Epithelial cell of proximal tubule (primary cell): ENCODE measurements around the gene UGT3A2. TPM values are rescaled to one million over a fixed set of nuclear protein-coding genes. Genes with fewer than 3 reads are reported as not detected.

Experiments
- DNase-seq: peaks from one replicate; pipeline ENCODE4 v3.0.0-alpha.2; 2011; ENCODE audit warnings: low read depth
- H3K4me3 ChIP-seq: 2 replicates; pipeline ENCODE4 v1.5.1; 2011; ENCODE audit warnings: low read depth, mild to moderate bottlenecking, low read length
- total RNA-seq: library from RNA; depleted of rRNA; stranded (reverse); fragments of >200 nt; gene quantifications from 2 replicates; pipeline ENCODE4 v1.2.3, GENCODE V29; 2015
- TF ChIP-seq, protein P1 (sequence below): conservative IDR thresholded peaks from 2 replicates; pipeline ENCODE4 v1.5.1; 2012; ENCODE audit warnings: low read depth, mild to moderate bottlenecking, low read length

UGT3A2 gene
- total RNA-seq, 1 donor from 2014 or later, result not detected

DNA sequence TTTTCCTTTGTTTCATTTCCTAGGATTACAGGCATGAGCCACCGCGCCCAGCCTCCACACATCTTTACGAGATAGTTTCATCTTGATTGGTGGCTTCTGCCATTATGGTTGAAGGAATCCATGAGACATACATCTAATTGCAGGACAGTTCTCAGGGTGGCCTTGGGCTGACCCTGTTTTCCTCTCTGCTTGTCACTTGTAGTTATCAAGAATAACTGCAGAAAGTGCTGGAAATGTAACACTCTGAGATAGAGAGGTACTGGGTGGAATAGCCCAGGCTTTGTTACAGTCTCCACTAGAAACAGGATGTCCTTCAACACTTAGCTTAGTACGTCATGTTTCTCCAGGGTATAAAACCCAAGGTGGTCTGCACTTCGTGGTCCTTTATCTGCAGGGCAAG is 10.7 kb downstream of the UGT3A2 start:
- no peak for DNase-seq
- TF ChIP-seq, protein P1, sequence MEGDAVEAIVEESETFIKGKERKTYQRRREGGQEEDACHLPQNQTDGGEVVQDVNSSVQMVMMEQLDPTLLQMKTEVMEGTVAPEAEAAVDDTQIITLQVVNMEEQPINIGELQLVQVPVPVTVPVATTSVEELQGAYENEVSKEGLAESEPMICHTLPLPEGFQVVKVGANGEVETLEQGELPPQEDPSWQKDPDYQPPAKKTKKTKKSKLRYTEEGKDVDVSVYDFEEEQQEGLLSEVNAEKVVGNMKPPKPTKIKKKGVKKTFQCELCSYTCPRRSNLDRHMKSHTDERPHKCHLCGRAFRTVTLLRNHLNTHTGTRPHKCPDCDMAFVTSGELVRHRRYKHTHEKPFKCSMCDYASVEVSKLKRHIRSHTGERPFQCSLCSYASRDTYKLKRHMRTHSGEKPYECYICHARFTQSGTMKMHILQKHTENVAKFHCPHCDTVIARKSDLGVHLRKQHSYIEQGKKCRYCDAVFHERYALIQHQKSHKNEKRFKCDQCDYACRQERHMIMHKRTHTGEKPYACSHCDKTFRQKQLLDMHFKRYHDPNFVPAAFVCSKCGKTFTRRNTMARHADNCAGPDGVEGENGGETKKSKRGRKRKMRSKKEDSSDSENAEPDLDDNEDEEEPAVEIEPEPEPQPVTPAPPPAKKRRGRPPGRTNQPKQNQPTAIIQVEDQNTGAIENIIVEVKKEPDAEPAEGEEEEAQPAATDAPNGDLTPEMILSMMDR, result no peak
- H3K4me3 ChIP-seq, result no peak overlapping the region

DNA sequence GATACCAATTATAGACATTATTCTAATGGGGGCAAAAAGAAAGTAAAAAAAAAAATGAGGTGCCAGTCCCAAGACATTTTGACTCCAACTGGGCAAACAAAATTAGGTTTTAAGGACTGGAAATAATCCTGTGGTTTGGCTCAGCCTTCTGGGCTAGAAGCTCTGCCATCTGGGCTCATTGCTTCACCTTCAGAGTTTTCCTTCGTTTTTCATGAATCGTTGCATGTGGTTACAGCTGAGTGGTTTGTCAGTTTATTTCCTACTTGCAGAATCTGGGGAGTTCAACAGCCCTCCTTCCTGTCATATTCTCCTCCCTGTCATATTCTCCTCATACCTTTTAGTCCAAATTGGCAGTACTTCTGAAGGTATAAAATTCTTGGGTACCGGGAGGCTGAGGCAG is 12.0 kb downstream of the UGT3A2 start:
- H3K4me3 ChIP-seq, result no peak overlapping the region
- TF ChIP-seq, protein P1, result no peak
- no peak for DNase-seq

DNA sequence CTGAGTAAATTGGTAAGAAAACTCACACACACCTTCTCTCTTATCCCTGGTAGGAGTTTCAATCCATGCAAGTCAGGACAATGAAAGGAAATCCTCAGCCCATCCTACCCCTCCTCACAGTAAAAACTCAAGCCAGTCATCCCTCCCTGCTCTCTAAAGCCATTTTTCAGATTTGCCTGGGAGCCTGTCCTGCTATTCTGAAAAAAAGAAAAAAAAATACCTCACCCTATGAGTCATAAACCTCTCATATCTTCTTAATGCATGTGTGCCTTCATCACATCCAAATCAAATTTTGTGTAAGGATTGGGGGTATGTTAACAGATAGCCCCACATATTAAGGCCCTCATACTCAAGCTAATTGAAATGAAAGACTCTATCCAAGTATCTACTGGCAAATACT is 14.1 kb downstream of the UGT3A2 start:
- DNase-seq, result no peak
- TF ChIP-seq, protein P1, result no peak
- no peak overlapping the region for H3K4me3 ChIP-seq

DNA sequence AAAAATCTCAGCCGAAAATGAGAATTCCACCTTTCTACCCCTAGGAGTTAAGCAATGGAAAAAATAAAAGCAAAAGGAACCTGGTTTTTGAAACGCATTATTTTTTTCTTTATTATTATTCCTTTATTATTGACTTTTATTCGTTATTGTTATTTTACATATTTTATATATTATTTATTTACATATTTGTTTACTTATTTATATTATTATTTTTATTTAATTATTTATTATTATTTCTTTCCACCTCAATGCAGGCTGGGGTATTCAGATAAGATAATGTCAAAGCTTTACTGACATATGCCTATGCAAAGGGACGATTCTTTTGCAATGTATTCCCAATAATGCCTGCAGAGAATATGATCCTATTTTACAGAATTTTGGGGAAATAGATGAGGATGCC is 16.7 kb downstream of the UGT3A2 start:
- TF ChIP-seq, protein P1, result no peak
- no peak for DNase-seq
- no peak overlapping the region for H3K4me3 ChIP-seq

DNA sequence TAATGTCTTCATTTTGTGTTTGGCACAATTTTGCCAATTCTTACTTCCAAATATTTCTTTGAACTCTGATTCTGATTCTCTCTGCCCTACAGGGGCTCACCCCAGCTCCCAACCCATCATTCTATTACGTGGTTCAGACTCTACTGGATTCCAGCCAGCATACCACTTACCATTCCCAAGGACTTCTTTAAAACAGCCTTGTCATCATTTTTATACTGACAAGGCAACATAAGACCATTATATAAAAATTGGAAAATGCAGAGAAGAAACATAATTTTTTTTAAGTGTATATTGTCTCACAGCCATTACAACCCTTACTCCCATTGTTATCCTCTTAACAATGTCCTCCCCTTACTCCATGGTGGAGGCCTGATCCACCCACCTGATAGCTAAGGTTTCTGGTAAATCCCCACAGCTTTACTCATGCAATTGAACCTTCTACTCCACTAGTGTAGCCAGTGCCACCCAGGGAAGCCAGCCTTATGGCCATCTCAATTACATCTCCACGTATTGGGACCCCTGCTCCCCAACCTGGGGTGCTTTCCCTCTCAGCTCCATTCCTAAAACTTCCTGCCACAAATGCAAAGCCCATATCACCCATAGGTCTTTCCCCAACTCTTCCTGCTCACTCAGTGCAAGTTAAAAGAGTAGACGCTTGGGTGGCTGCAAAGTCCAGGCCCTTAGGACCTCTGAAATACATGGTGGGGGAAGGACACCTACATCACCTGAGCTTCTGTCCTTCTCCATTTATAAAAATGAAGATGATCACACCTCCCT is 19.1 kb downstream of the UGT3A2 start:
- no peak for DNase-seq
- H3K4me3 ChIP-seq, result no peak overlapping the region
- TF ChIP-seq, protein P1, result no peak

DNA sequence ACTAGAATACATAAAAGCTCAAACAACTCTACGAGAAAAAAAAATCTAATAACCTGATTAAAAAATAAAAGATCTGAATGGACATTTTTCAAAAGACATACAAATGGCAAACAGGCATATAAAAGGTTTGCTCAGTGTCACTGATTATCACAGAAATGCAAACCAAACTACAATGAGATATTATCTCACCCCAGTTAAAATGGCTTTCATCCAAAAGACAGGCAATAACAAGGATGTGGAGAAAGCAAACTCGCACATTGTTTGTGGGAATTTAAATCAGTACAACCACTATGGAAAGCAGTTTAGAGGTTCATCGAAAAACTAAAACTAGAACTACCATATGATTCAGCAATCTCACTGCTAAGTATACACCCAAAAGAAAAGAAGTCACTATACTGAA is 20.8 kb downstream of the UGT3A2 start:
- TF ChIP-seq, protein P1, result no peak
- no peak for DNase-seq
- H3K4me3 ChIP-seq, result no peak overlapping the region

DNA sequence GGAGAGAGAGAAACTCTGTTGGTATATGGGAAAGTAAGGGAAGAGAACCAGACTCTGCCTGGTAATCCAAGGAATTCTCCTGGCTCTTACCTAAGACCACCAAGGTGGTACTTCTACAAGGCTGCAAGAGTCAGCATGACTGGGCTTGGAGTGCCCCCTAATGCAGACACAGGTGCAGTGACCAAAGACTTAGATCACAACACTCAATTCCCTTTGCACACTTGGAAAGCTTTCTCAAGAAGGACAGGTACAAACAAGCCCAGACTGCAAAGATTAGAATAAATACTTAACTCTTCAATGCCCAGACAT is 25.2 kb downstream of the UGT3A2 start:
- H3K4me3 ChIP-seq, result no peak overlapping the region
- TF ChIP-seq, protein P1, result peak; percentile 58
- DNase-seq, result no peak
